Natural killer cell (primary cell): ENCODE data around the gene FAF2. TPM values are rescaled to one million over a fixed set of nuclear protein-coding genes. Genes with fewer than 3 reads are reported as not detected.

Experiments used
- ATAC-seq, 3 donors: fragments of 150-1000 bp in 2 of 3; fragments of 200-7000 bp in 1 of 3; cut with Tn5 transposase; 1 replicate in 1 of 3; 2 replicates in 2 of 3; pipeline ENCODE4 v1.10.0; 2021; ENCODE audit warnings: mild to moderate bottlenecking in 2 of 3, moderate library complexity in 2 of 3
- DNase-seq, 2 donors: peaks; one replicate each; pipeline versions ENCODE4 v3.0.0 to v3.0.0-alpha.2; 2013 to 2021; ENCODE audit warnings: mixed read lengths in 1 of 2
- H3K27ac ChIP-seq: one replicate; pipeline ENCODE4 v1.5.1; 2013; ENCODE audit warnings: mild to moderate bottlenecking, low read length
- H3K27me3 ChIP-seq: one replicate; pipeline ENCODE4 v1.6.1; 2013; ENCODE audit warnings: low read length; ENCODE audit not compliant: control insufficient read depth, insufficient read depth
- H3K36me3 ChIP-seq: one replicate; pipeline ENCODE4 v1.6.1; 2013; ENCODE audit warnings: low read length; ENCODE audit not compliant: control insufficient read depth, insufficient read depth
- H3K4me1 ChIP-seq: one replicate; pipeline ENCODE4 v1.6.1; 2013; ENCODE audit warnings: low read length; ENCODE audit not compliant: control insufficient read depth, insufficient read depth
- H3K4me3 ChIP-seq: one replicate; pipeline ENCODE4 v1.5.1; 2013; ENCODE audit warnings: low read length
- H3K9me3 ChIP-seq: one replicate; pipeline ENCODE4 v1.6.1; 2013; ENCODE audit warnings: low read length; ENCODE audit not compliant: control insufficient read depth, insufficient read depth
- H3K27ac Mint-ChIP-seq, 2 donors: one replicate each; pipeline ENCODE4 v1.8.0; 2022; ENCODE audit warnings: mild to moderate bottlenecking in 2 of 2, mixed read lengths in 2 of 2, moderate library complexity in 1 of 2
- H3K27me3 Mint-ChIP-seq, 2 donors: one replicate each; pipeline ENCODE4 v1.8.0; 2022; ENCODE audit warnings: low read depth in 2 of 2, mixed read lengths in 2 of 2
- H3K36me3 Mint-ChIP-seq: one replicate; pipeline ENCODE4 v1.8.0; 2022; ENCODE audit warnings: mixed read lengths
- H3K4me1 Mint-ChIP-seq, 2 donors: one replicate each; pipeline ENCODE4 v1.8.0; 2022; ENCODE audit warnings: mixed read lengths in 2 of 2
- H3K4me3 Mint-ChIP-seq: one replicate; pipeline ENCODE4 v1.8.0; 2022; ENCODE audit warnings: mild to moderate bottlenecking, moderate library complexity, mixed read lengths
- H3K9me3 Mint-ChIP-seq, 2 donors: one replicate each; pipeline ENCODE4 v1.8.0; 2022; ENCODE audit warnings: mixed read lengths in 2 of 2
- CTCF ChIP-seq: fragments of 200-600 bp; IDR thresholded peaks from one replicate; pipeline ENCODE4 v1.8.0; 2022; ENCODE audit warnings: antibody characterized with exemption
- WGBS: methylation state at CpG from one replicate; pipeline ENCODE4 v1.1.7; 2013; ENCODE audit warnings: missing lambda C conversion rate; ENCODE audit not compliant: insufficient coverage; 5-methylcytosine and 5-hydroxymethylcytosine counted together
- intact Hi-C: fragments of 100-400 bp; cut with micrococcal nuclease; formaldehyde crosslinking; loops from one replicate; pipeline ENCODE4 v1.14.2; 2022
- total RNA-seq, 4 donors: library from RNA; stranded (reverse); fragments of 120-200 nt in 1 of 4; gene quantifications; one replicate each; pipeline versions ENCODE4 v1.2.3 to v1.2.4, GENCODE V29; 2013 to 2022

The FAF2 gene
- total RNA-seq, 3 donors from 2014 or later (not counting 1 experiment from before 2014, with no cell fraction given): 32.1 to 32.5 (median 32.1) TPM

- no peaks in the 10 kb centered on the region for H3K9me3 Mint-ChIP-seq
- no peaks in the 10 kb centered on the region for H3K36me3 Mint-ChIP-seq
- WGBS: 78% methylated on average over 9 of the region's 9 CpGs
- Histone ChIP-seq H3K4me3 (no peak overlapping the region), H3K9me3 (no peaks in the 10 kb centered on the region), H3K36me3 (peaks cover 44% of the 10 kb centered on the region), H3K27me3 (no peaks in the 10 kb centered on the region), H3K27ac (peak overlapping the region; percentile 100), H3K4me1 (peaks cover 73% of the 10 kb centered on the region)
- DNase-seq: no peak
- H3K27me3 Mint-ChIP-seq: no peaks in the 10 kb centered on the region
- peak overlapping the region; percentile 99 to 100 for H3K27ac Mint-ChIP-seq
- peak overlapping the region; percentile 98 for H3K4me3 Mint-ChIP-seq
- no peak for TF ChIP-seq CTCF
- intact Hi-C loops: no loop called here
- no peak for ATAC-seq
- H3K4me1 Mint-ChIP-seq: peaks cover 49 to 62% of the 10 kb centered on the region in 2 donors
Measured at GRCh38 chr5:176532795-176533194, 84.6 kb downstream of the FAF2 start.

GRCh38 chr5:176533390-176533789 is 85.2 kb downstream of the FAF2 start:
- intact Hi-C loops: no loop called here
- H3K9me3 ChIP-seq: no peaks in the 10 kb centered on the region
- DNase-seq: peak in 1 of 2 donors; percentile 52

GRCh38 chr5:176533894-176534611 is 85.9 kb downstream of the FAF2 start:
- peak overlapping the region; percentile 98 for H3K4me3 Mint-ChIP-seq
- H3K4me3 ChIP-seq: peak overlapping the region; percentile 28
- H3K9me3 Mint-ChIP-seq: no peaks in the 10 kb centered on the region
- peak overlapping the region; percentile 100 for H3K27ac ChIP-seq
- H3K4me1 Mint-ChIP-seq: peaks cover 62 to 66% of the 10 kb centered on the region in 2 donors
- peak overlapping the region; percentile 99 to 100 for H3K27ac Mint-ChIP-seq
- 1% methylated on average over 10 of the region's 10 CpGs for WGBS
- intact Hi-C loops: no loop called here
- no peaks in the 10 kb centered on the region for H3K36me3 Mint-ChIP-seq
- no peak for TF ChIP-seq CTCF
- DNase-seq: peak; percentile 52 to 80
- no peaks in the 10 kb centered on the region for H3K9me3 ChIP-seq
- no peaks in the 10 kb centered on the region for H3K27me3 Mint-ChIP-seq
- H3K4me1 ChIP-seq: peaks cover 71% of the 10 kb centered on the region
- no peaks in the 10 kb centered on the region for H3K27me3 ChIP-seq
- peak in 1 of 3 donors; percentile 6 for ATAC-seq
- H3K36me3 ChIP-seq: peaks cover 32% of the 10 kb centered on the region

More at GRCh38 chr5:176533390-176533789, 85.2 kb downstream of the FAF2 start:
- WGBS: 10% methylated on average over 8 of the region's 8 CpGs
- H3K4me3 ChIP-seq: peak overlapping the region; percentile 28
- TF ChIP-seq CTCF: no peak
- peaks cover 55 to 62% of the 10 kb centered on the region in 2 donors for H3K4me1 Mint-ChIP-seq
- no peaks in the 10 kb centered on the region for H3K27me3 Mint-ChIP-seq
- H3K27me3 ChIP-seq: no peaks in the 10 kb centered on the region
- peak overlapping the region; percentile 98 for H3K4me3 Mint-ChIP-seq
- H3K36me3 Mint-ChIP-seq: no peaks in the 10 kb centered on the region
- H3K9me3 Mint-ChIP-seq: no peaks in the 10 kb centered on the region
- H3K27ac Mint-ChIP-seq: peak overlapping the region; percentile 99 to 100
- no peak for ATAC-seq
- H3K4me1 ChIP-seq: peaks cover 75% of the 10 kb centered on the region
- H3K36me3 ChIP-seq: peaks cover 39% of the 10 kb centered on the region
- peak overlapping the region; percentile 100 for H3K27ac ChIP-seq
